Loucy (cell line): ENCODE measurements around the gene CS.
"Not testable (repeated sequence)": the region's sequence is repeated elsewhere in the genome, so short reads cannot be mapped to it uniquely, and the experiment has no call there.

Experiments used
- H2AFZ ChIP-seq: fragments of 200-600 bp; sonication (generic); 2 replicates; pipeline ENCODE4 v1.6.0; 2016; ENCODE audit warnings: antibody characterized with exemption, mild to moderate bottlenecking, low read length, moderate library complexity
- H3F3A ChIP-seq: fragments of 200-600 bp; 2 replicates; pipeline ENCODE4 v1.6.0; 2016; ENCODE audit warnings: antibody characterized with exemption, low read depth, mild to moderate bottlenecking
- H3K27me3 ChIP-seq: fragments of 200-600 bp; sonication (generic); 2 replicates; pipeline ENCODE4 v1.6.1; 2014; ENCODE audit warnings: low read length, mild to moderate bottlenecking; ENCODE audit not compliant: insufficient read depth, poor library complexity, severe bottlenecking
- H3K36me3 ChIP-seq: fragments of 200-600 bp; sonication (generic); 2 replicates; pipeline ENCODE4 v1.6.1; 2016; ENCODE audit warnings: low read length; ENCODE audit not compliant: insufficient read depth
- H3K4me1 ChIP-seq: fragments of 200-600 bp; sonication (generic); 2 replicates; pipeline ENCODE4 v1.5.1; 2014; ENCODE audit warnings: low read length, mild to moderate bottlenecking; ENCODE audit not compliant: insufficient read depth, poor library complexity, severe bottlenecking
- H3K4me2 ChIP-seq: fragments of 200-600 bp; sonication (generic); 2 replicates; pipeline ENCODE4 v1.6.0; 2014; ENCODE audit warnings: antibody characterized with exemption, low read length, low read depth, mild to moderate bottlenecking; ENCODE audit not compliant: poor library complexity, severe bottlenecking
- H3K4me3 ChIP-seq: fragments of 200-600 bp; sonication (generic); 2 replicates; pipeline ENCODE4 v1.5.1; 2014; ENCODE audit warnings: low read length, mild to moderate bottlenecking, mixed read lengths; ENCODE audit not compliant: poor library complexity, severe bottlenecking
- H3K79me2 ChIP-seq: fragments of 200-600 bp; sonication (generic); 2 replicates; pipeline ENCODE4 v1.6.1; 2014; ENCODE audit warnings: low read length; ENCODE audit not compliant: insufficient read depth
- H3K9ac ChIP-seq: fragments of 200-600 bp; sonication (generic); 2 replicates; pipeline ENCODE4 v1.6.0; 2014; ENCODE audit warnings: mild to moderate bottlenecking, low read depth, low read length, moderate library complexity; ENCODE audit not compliant: poor library complexity, severe bottlenecking
- H3K9me2 ChIP-seq: fragments of 200-600 bp; sonication (generic); replicated peaks from 2 replicates; pipeline ENCODE4 v1.6.1; 2016; ENCODE audit warnings: low read depth, low read length, mixed read lengths
- H3K9me3 ChIP-seq: fragments of 200-600 bp; sonication (generic); 2 replicates; pipeline ENCODE4 v1.6.1; 2014; ENCODE audit warnings: mild to moderate bottlenecking, antibody characterized with exemption, low read length, low read depth; ENCODE audit not compliant: insufficient read depth
- H4K20me1 ChIP-seq: fragments of 200-600 bp; sonication (generic); 2 replicates; pipeline ENCODE4 v1.6.0; 2014; ENCODE audit warnings: antibody characterized with exemption, low read length, mild to moderate bottlenecking; ENCODE audit not compliant: insufficient read depth, poor library complexity, severe bottlenecking
- CTCF ChIP-seq: fragments of 200-600 bp; sonication (generic); conservative IDR thresholded peaks from 2 replicates; pipeline ENCODE4 v1.5.1; 2014; ENCODE audit warnings: mild to moderate bottlenecking, antibody characterized with exemption, low read length
- EZH2phosphoT487 ChIP-seq: fragments of 200-600 bp; IDR thresholded peaks from 2 replicates; pipeline ENCODE4 v1.6.1; 2018; ENCODE audit warnings: antibody characterized with exemption, mild to moderate bottlenecking, moderate library complexity, borderline replicate concordance

The CS gene

GRCh38 chr12:56299853-56300643, at the start of gene CS:
CS (minus strand) TSS chr12:56300330; CDS start chr12:56300201, 129 bp downstream.
- peaks cover 44% of the 10 kb centered on the region for H3K4me1 ChIP-seq
- peaks cover 33% of the 10 kb centered on the region for H4K20me1 ChIP-seq
- H3K9ac ChIP-seq = peak within 1 kb of the TSS; percentile 80
- H3K27me3 ChIP-seq = no peaks in the 10 kb centered on the region
- no peaks in the 10 kb centered on the region for H3K9me2 ChIP-seq
- H3F3A ChIP-seq = no peaks in the 10 kb centered on the region
- H3K9me3 ChIP-seq = no peaks in the 10 kb centered on the region
- TF ChIP-seq EZH2phosphoT487 (no peak), CTCF (no peak)
- H2AFZ ChIP-seq = peak within 1 kb of the TSS; percentile 89
- no peaks in the 10 kb centered on the region for H3K36me3 ChIP-seq
- H3K4me2 ChIP-seq = peak within 1 kb of the TSS; percentile 87
- peaks cover 63% of the 10 kb centered on the region for H3K79me2 ChIP-seq
- peak within 1 kb of the TSS; percentile 95 for H3K4me3 ChIP-seq

GRCh38 chr12:56348776-56349175, 48.6 kb upstream of the CS start:
- Histone ChIP-seq H4K20me1 (no peaks in the 10 kb centered on the region), H3K27me3 (no peaks in the 10 kb centered on the region), H3K9ac (no peak overlapping the region), H3K4me2 (no peak overlapping the region), H3K79me2 (no peaks in the 10 kb centered on the region), H3K9me2 (no peaks in the 10 kb centered on the region), H3K4me1 (no peaks in the 10 kb centered on the region), H3K4me3 (no peak overlapping the region), H3F3A (no peaks in the 10 kb centered on the region), H2AFZ (no peak overlapping the region), H3K9me3 (no peaks in the 10 kb centered on the region), H3K36me3 (peaks cover 44% of the 10 kb centered on the region; the same call in 1 of the 2 replicates)
- TF ChIP-seq CTCF = no peak
- TF ChIP-seq EZH2phosphoT487 = no peak

GRCh38 chr12:56347255-56347654, 47.1 kb upstream of the CS start:
- H4K20me1 ChIP-seq, H3K9ac ChIP-seq, H3F3A ChIP-seq, H2AFZ ChIP-seq, H3K27me3 ChIP-seq, H3K79me2 ChIP-seq, H3K4me1 ChIP-seq, H3K9me2 ChIP-seq, H3K4me3 ChIP-seq, H3K9me3 ChIP-seq, H3K4me2 ChIP-seq: not testable (repeated sequence)
- peaks cover 46% of the 10 kb centered on the region; the same call in 1 of the 2 replicates for H3K36me3 ChIP-seq

DNA sequence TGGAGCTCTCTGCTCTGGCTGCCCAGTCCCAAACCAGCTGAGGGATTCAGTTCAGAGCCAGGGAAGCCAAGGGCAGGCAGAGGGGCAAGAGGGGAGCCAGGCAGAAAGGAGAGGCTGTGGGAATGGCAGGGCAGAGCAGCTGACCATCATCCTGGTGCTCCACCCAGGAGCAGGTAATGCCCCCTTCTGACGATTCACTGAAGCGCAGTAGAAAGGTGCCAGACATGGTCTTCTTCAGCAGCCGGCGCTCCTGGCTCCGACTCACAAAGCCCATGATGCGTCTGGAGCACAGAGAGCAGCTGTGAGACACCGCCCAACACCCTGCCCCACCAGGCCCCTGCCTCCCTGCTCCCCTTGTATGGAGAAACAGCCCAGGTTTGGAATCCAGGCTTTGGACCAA, 46.5 kb upstream of the CS start:
- H3K36me3 ChIP-seq = peaks cover 46% of the 10 kb centered on the region; the same call in 1 of the 2 replicates
- H3K4me1 ChIP-seq = no peaks in the 10 kb centered on the region
- no peaks in the 10 kb centered on the region for H3F3A ChIP-seq
- no peaks in the 10 kb centered on the region for H3K79me2 ChIP-seq
- H4K20me1 ChIP-seq = no peaks in the 10 kb centered on the region
- H3K4me2 ChIP-seq = no peak overlapping the region
- no peak overlapping the region for H2AFZ ChIP-seq
- H3K9ac ChIP-seq = no peak overlapping the region
- H3K9me3 ChIP-seq = no peaks in the 10 kb centered on the region
- H3K4me3 ChIP-seq = no peak overlapping the region
- H3K9me2 ChIP-seq = no peaks in the 10 kb centered on the region
- H3K27me3 ChIP-seq = no peaks in the 10 kb centered on the region
- TF ChIP-seq EZH2phosphoT487 (no peak), CTCF (peak; percentile 40)

- not testable (repeated sequence) for H3K4me3 ChIP-seq, H3K9me2 ChIP-seq, H3K27me3 ChIP-seq, H3K4me2 ChIP-seq, H3K79me2 ChIP-seq, H3K9me3 ChIP-seq, H3K9ac ChIP-seq, H2AFZ ChIP-seq, H3F3A ChIP-seq, H3K4me1 ChIP-seq, H4K20me1 ChIP-seq
- peaks cover 13% of the 10 kb centered on the region; the same call in 1 of the 2 replicates for H3K36me3 ChIP-seq
Measured at GRCh38 chr12:56342290-56342689, 42.2 kb upstream of the CS start.
